Measurements from ENCODE around the gene ATP1B1. TPM values are rescaled to one million over a fixed set of nuclear protein-coding genes. Genes with fewer than 3 reads are reported as not detected.

ATP1B1 gene
- total RNA-seq, 4 donors from 2014 or later: 87.0 to 222 (median 153) TPM

- peak overlapping the region; percentile 69 to 95 (median 74) for H3K4me3 ChIP-seq
- WGBS, 2 donors: 0% methylated on average over 7 of the region's 47 CpGs; no CpG with 5 or more reads in 1 of the 2 donors
- intact Hi-C loops (cut with DNase I): no loop called here
- peaks cover 0 to 4% (median 0%) of the 10 kb centered on the region in 4 donors for H3K27me3 ChIP-seq
- TF ChIP-seq, protein P1, sequence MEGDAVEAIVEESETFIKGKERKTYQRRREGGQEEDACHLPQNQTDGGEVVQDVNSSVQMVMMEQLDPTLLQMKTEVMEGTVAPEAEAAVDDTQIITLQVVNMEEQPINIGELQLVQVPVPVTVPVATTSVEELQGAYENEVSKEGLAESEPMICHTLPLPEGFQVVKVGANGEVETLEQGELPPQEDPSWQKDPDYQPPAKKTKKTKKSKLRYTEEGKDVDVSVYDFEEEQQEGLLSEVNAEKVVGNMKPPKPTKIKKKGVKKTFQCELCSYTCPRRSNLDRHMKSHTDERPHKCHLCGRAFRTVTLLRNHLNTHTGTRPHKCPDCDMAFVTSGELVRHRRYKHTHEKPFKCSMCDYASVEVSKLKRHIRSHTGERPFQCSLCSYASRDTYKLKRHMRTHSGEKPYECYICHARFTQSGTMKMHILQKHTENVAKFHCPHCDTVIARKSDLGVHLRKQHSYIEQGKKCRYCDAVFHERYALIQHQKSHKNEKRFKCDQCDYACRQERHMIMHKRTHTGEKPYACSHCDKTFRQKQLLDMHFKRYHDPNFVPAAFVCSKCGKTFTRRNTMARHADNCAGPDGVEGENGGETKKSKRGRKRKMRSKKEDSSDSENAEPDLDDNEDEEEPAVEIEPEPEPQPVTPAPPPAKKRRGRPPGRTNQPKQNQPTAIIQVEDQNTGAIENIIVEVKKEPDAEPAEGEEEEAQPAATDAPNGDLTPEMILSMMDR (IDR thresholded peaks at IDR 0.05): no peak
- TF ChIP-seq POLR2A (IDR thresholded peaks at IDR 0.05): no peak
- peaks cover 28 to 79% (median 37%) of the 10 kb centered on the region in 3 donors for H3K4me1 ChIP-seq
- no peaks in the 10 kb centered on the region for H3K36me3 ChIP-seq
- H3K27ac ChIP-seq: peak overlapping the region; percentile 90 to 97 (median 93)
- no peak for DNase-seq
- no peaks in the 10 kb centered on the region for H3K9me3 ChIP-seq
Measured at GRCh38 chr1:169105434-169106094, 926 bp upstream of the ATP1B1 start.

DNA sequence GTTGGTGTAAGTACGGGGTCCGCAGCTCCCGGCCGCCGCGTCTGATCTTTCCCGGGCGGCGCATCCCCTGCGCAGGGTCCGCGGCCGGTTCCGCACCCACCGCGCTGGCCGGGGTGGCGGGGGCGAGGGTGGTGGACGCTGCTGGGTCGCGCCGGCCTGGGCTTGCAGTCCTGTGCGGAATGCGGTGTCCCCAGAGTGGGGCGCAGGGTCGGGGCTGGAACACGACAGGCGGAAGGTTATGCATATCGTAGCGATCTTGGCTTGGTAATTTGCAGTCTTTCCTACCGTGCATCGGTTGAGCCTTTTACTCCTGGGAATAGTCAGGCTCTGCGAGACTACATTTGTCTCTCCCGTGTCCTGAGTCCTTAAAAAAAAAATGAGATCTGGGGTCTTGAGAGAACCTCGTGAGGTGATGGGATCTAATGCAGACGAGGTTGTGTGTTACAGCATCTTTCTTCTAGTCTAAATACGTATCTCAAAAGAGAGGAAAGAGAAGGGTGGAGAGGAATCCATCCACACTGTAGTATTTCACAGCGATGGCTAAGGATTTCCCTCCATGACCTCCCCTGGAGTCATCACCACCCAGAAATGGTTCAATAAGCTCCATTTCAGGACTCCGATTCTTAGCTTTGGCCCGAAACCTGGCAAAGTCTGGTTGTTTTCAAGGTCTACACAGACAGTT lies 572 bp downstream of the ATP1B1 start:
- Histone ChIP-seq H3K27ac (peak overlapping the region; percentile 90 to 97 (median 93)), H3K36me3 (peaks cover 0 to 10% (median 0%) of the 10 kb centered on the region in 3 donors), H3K9me3 (no peaks in the 10 kb centered on the region), H3K27me3 (peaks cover 0 to 4% (median 0%) of the 10 kb centered on the region in 4 donors), H3K4me3 (peak overlapping the region; percentile 69 to 95 (median 74)), H3K4me1 (peaks cover 35 to 89% (median 38%) of the 10 kb centered on the region in 3 donors)
- DNase-seq: no peak
- 0 to 1% methylated on average over 17 to 29 of the region's 41 CpGs for WGBS, 2 donors
- TF ChIP-seq, protein P1 (IDR thresholded peaks at IDR 0.05): peak in 1 of 6 experiments; percentile 4
- TF ChIP-seq POLR2A (IDR thresholded peaks at IDR 0.05): no peak
- intact Hi-C loops (cut with DNase I): no loop called here

GRCh38 chr1:169107603-169108208 lies 1.2 kb downstream of the ATP1B1 start:
- TF ChIP-seq, protein P1 (IDR thresholded peaks at IDR 0.05): no peak
- TF ChIP-seq POLR2A (IDR thresholded peaks at IDR 0.05): peak in 1 of 4 donors; percentile 19
- 8 to 23% methylated on average over 9 of the region's 9 CpGs for WGBS, 2 donors
- intact Hi-C loops (cut with DNase I): no loop called here

GRCh38 chr1:169108223-169108622 lies 1.7 kb downstream of the ATP1B1 start:
- 40 to 51% methylated on average over 2 of the region's 2 CpGs for WGBS, 2 donors
- Histone ChIP-seq H3K9me3 (no peaks in the 10 kb centered on the region), H3K36me3 (peaks cover 0 to 21% (median 0%) of the 10 kb centered on the region in 3 donors), H3K27me3 (peaks cover 0 to 4% (median 0%) of the 10 kb centered on the region in 4 donors), H3K27ac (peak overlapping the region; percentile 85 to 97 (median 91)), H3K4me3 (peak overlapping the region; percentile 69 to 95 (median 74)), H3K4me1 (peaks cover 26 to 89% (median 26%) of the 10 kb centered on the region in 3 donors)
- intact Hi-C loops (cut with DNase I): no loop called here
- no peak for TF ChIP-seq POLR2A (IDR thresholded peaks at IDR 0.05)
- TF ChIP-seq, protein P1 (IDR thresholded peaks at IDR 0.05): no peak
- DNase-seq: no peak

More at GRCh38 chr1:169107603-169108208, 1.2 kb downstream of the ATP1B1 start:
- DNase-seq: no peak
- H3K4me3 ChIP-seq: peak overlapping the region; percentile 69 to 95 (median 74)
- H3K27me3 ChIP-seq: peaks cover 0 to 4% (median 0%) of the 10 kb centered on the region in 4 donors
- peaks cover 30 to 89% (median 31%) of the 10 kb centered on the region in 3 donors for H3K4me1 ChIP-seq
- peak overlapping the region; percentile 90 to 97 (median 93) for H3K27ac ChIP-seq
- no peaks in the 10 kb centered on the region for H3K9me3 ChIP-seq
- H3K36me3 ChIP-seq: peaks cover 0 to 16% (median 0%) of the 10 kb centered on the region in 3 donors
